GM12878 (cell line): ENCODE data around the gene PTPRF.

Experiments
- BHLHE40 ChIP-seq, 2 experiments: fragments of 450-650 bp in 1 of 2; IDR thresholded peaks; 2 replicates each; pipeline ENCODE4 v1.6.1; 2011 to 2017; ENCODE audit warnings: low read depth in 2 of 2, borderline replicate concordance in 1 of 2, improper control_type of control experiment in 1 of 2, low read length in 1 of 2, mild to moderate bottlenecking in 1 of 2
- EZH2 ChIP-seq: IDR thresholded peaks from 2 replicates; pipeline ENCODE4 v1.6.1; 2012; ENCODE audit warnings: low read depth, mild to moderate bottlenecking, control low read depth, inconsistent platforms, low read length, borderline replicate concordance; ENCODE audit not compliant: control insufficient read depth
- POLR2A ChIP-seq: IDR thresholded peaks from 2 replicates; pipeline ENCODE4 v1.6.1; 2011; ENCODE audit warnings: low read depth, mild to moderate bottlenecking, low read length
- TAF1 ChIP-seq: IDR thresholded peaks from 2 replicates; pipeline ENCODE4 v1.6.1; 2011; ENCODE audit warnings: mild to moderate bottlenecking, low read depth, low read length, borderline replicate concordance
- TF ChIP-seq, protein P1 (sequence below), 3 experiments: IDR thresholded peaks in 2 of 3; conservative IDR thresholded peaks in 1 of 3; 2 replicates each; pipeline ENCODE4 v1.5.1; 2011; ENCODE audit warnings: low read depth in 3 of 3, low read length in 3 of 3, mild to moderate bottlenecking in 3 of 3, control low read depth in 2 of 3, moderate library complexity in 2 of 3, inconsistent platforms in 1 of 3, mixed read lengths in 1 of 3; ENCODE audit not compliant: control insufficient read depth in 2 of 3, insufficient read depth in 1 of 3; ENCODE audit errors: extremely low read depth in 1 of 3

GRCh38 chr1:43636006-43636641, 105.4 kb downstream of the PTPRF start:
- TF ChIP-seq, protein P1, sequence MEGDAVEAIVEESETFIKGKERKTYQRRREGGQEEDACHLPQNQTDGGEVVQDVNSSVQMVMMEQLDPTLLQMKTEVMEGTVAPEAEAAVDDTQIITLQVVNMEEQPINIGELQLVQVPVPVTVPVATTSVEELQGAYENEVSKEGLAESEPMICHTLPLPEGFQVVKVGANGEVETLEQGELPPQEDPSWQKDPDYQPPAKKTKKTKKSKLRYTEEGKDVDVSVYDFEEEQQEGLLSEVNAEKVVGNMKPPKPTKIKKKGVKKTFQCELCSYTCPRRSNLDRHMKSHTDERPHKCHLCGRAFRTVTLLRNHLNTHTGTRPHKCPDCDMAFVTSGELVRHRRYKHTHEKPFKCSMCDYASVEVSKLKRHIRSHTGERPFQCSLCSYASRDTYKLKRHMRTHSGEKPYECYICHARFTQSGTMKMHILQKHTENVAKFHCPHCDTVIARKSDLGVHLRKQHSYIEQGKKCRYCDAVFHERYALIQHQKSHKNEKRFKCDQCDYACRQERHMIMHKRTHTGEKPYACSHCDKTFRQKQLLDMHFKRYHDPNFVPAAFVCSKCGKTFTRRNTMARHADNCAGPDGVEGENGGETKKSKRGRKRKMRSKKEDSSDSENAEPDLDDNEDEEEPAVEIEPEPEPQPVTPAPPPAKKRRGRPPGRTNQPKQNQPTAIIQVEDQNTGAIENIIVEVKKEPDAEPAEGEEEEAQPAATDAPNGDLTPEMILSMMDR (IDR thresholded peaks at IDR 0.05 in 2 of 3, conservative IDR thresholded peaks at IDR 0.05 in 1 of 3; ENCODE audit: control insufficient read depth in 2 of 3, extremely low read depth in 1 of 3, insufficient read depth in 1 of 3, low read depth in 3 of 3, low read length in 3 of 3) = no peak
- TF ChIP-seq POLR2A (no peak), TAF1 (no peak), EZH2 (no peak), BHLHE40 (IDR thresholded peaks at IDR 0.05; ENCODE audit: borderline replicate concordance in 1 of 2, low read depth in 2 of 2, low read length in 1 of 2) (no peak)
